Choroid plexus epithelial cell (primary cell): Measurements from ENCODE around the gene UGT1A5.
"Not testable (repeated sequence)": the region's sequence is repeated elsewhere in the genome, so short reads cannot be mapped to it uniquely, and the experiment has no call there.

Experiments
- DNase-seq: peaks from one replicate; pipeline ENCODE4 v3.0.0-alpha.2; 2010; ENCODE audit warnings: low read depth
- H3K4me3 ChIP-seq: 2 replicates; pipeline ENCODE4 v1.5.1; 2011; ENCODE audit warnings: low read depth, mild to moderate bottlenecking, control low read depth, low read length, moderate library complexity
- TF ChIP-seq, protein P1 (sequence below): conservative IDR thresholded peaks from 2 replicates; pipeline ENCODE4 v1.5.1; 2011; ENCODE audit warnings: low read depth, mild to moderate bottlenecking, control low read depth, inconsistent platforms, low read length, moderate library complexity

The UGT1A5 gene

GRCh38 chr2:233747283-233747544 is 34.5 kb downstream of the UGT1A5 start:
- TF ChIP-seq, protein P1, sequence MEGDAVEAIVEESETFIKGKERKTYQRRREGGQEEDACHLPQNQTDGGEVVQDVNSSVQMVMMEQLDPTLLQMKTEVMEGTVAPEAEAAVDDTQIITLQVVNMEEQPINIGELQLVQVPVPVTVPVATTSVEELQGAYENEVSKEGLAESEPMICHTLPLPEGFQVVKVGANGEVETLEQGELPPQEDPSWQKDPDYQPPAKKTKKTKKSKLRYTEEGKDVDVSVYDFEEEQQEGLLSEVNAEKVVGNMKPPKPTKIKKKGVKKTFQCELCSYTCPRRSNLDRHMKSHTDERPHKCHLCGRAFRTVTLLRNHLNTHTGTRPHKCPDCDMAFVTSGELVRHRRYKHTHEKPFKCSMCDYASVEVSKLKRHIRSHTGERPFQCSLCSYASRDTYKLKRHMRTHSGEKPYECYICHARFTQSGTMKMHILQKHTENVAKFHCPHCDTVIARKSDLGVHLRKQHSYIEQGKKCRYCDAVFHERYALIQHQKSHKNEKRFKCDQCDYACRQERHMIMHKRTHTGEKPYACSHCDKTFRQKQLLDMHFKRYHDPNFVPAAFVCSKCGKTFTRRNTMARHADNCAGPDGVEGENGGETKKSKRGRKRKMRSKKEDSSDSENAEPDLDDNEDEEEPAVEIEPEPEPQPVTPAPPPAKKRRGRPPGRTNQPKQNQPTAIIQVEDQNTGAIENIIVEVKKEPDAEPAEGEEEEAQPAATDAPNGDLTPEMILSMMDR = no peak
- DNase-seq = no peak
- H3K4me3 ChIP-seq = no peak overlapping the region

- DNase-seq, H3K4me3 ChIP-seq: not testable (repeated sequence)
Observed at GRCh38 chr2:233750689-233751088, 38.0 kb downstream of the UGT1A5 start.

GRCh38 chr2:233751212-233752009 is 38.7 kb downstream of the UGT1A5 start:
- not testable (repeated sequence) for H3K4me3 ChIP-seq, DNase-seq

DNA sequence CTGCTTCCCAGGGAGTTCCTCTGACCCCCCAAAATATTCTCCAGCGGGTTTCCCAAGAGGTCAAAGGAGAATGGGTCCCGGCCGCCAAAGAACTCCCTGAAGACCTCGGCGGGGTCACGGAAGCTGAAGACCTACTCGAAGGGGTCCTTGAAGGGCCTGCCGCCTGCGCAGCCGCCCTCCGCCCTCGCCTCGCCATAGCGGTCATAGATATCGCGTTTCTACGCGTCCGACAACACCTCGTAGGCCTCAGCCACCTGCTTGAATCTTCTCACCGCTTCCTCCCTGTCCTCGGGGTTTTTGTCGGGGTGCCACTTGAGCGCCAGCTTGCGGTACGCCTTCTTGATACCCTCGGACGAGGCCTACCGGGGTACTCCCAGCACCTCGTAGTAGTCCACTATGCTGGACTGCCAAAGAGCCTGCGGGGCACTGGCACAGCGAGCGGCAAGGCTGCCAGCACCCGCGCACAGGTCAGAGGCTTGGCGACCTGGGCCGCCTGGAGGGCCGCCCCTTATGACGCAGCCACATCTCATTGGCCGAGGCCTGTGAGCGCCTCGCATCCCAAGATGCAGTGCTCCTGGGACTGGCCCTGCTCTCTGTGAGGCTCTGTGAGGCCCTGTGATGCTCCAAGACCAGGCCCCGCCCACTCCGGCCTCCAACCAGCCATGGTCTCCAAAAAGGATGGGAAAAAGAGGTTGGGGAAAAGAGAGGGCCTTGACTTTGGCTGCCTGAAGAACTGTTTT is 42.3 kb downstream of the UGT1A5 start:
- H3K4me3 ChIP-seq = no peak overlapping the region
- TF ChIP-seq, protein P1 = no peak
- no peak for DNase-seq

DNA sequence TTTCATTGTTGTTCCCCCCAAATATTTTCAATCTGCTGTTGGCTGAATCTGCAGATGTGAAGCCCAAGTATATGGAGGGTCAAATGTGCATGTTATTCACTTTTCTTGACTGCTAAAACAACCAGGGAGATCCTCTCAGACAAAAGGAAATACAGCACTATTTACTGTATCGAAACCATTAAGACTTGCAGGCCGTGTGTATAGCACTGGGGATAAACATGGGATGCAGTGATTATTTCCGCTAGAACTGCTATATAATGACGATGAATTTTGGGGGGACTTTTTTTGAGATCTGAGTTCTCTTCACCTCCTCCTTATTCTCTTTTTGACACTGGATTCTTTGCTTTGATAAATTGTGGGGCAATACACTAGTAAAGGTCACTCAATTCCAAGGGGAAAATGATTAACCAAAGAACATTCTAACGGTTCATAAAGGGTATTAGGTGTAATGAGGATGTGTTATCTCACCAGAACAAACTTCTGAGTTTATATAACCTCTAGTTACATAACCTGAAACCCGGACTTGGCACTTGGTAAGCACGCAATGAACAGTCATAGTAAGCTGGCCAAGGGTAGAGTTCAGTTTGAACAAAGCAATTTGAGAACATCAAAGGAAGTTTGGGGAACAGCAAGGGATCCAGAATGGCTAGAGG is 43.8 kb downstream of the UGT1A5 start:
- TF ChIP-seq, protein P1 = no peak
- no peak for DNase-seq
- no peak overlapping the region for H3K4me3 ChIP-seq

GRCh38 chr2:233758141-233758540 is 45.4 kb downstream of the UGT1A5 start:
- TF ChIP-seq, protein P1 = no peak
- DNase-seq = no peak
- no peak overlapping the region for H3K4me3 ChIP-seq

DNA sequence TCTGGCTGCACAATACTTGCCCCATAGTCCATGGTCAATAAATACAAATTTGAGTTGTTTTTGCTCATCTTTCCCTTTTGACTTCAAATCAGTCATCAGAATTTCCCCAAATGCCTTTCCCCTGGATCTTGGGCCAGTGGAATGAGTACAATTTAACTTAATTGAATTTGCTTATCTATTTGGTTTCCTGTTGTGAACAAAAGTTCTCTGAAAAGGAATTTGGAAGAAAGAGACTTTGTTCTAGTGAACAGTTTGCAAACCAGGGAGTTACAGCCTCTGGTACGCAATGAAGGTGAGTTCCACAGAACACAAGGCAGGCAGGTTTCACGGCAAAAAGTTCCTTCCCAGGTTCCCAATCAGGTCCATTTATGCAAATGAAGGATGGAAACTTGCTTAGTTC is 46.1 kb downstream of the UGT1A5 start:
- peak; percentile 39 for DNase-seq
- TF ChIP-seq, protein P1 = no peak
- H3K4me3 ChIP-seq = no peak overlapping the region

DNA sequence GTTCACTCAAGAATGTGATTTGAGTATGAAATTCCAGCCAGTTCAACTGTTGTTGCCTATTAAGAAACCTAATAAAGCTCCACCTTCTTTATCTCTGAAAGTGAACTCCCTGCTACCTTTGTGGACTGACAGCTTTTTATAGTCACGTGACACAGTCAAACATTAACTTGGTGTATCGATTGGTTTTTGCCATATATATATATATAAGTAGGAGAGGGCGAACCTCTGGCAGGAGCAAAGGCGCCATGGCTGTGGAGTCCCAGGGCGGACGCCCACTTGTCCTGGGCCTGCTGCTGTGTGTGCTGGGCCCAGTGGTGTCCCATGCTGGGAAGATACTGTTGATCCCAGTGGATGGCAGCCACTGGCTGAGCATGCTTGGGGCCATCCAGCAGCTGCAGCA is 47.3 kb downstream of the UGT1A5 start, which contains the start of gene UGT1A1:
UGT1A1 (plus strand) TSS at position 228 of the 400 bp plus-strand sequence; CDS start at position 246, 18 bp downstream.
- TF ChIP-seq, protein P1 = no peak
- no peak within 1 kb of the TSS for H3K4me3 ChIP-seq
- no peak for DNase-seq
